WTC11 (cell line): ENCODE data around the gene SUCLA2. TPM values are rescaled to one million over a fixed set of nuclear protein-coding genes. Genes with fewer than 3 reads are reported as not detected.

Experiments
- ATAC-seq: fragments of 200-7000 bp; cut with Tn5 transposase; 2 replicates; pipeline ENCODE4 v1.10.0; 2021; ENCODE audit warnings: mild to moderate bottlenecking, moderate library complexity
- CTCF ChIA-PET: fragments of 300-600 bp; sonication (Branson Sonifier 250); formaldehyde crosslinking; loops from one replicate; lab custom pipeline; 2021; ENCODE audit warnings: antibody characterized with exemption; lab: Charles Lee
- POLR2A ChIA-PET: fragments of 350-600 bp; sonication (Branson Sonifier 250); formaldehyde crosslinking; loops from one replicate; lab custom pipeline; 2021; ENCODE audit warnings: antibody characterized with exemption; lab: Charles Lee
- DNase-seq: peaks from one replicate; pipeline ENCODE4 v3.0.0; 2021; ENCODE audit warnings: low spot score
- H3K27ac Mint-ChIP-seq: 2 replicates; pipeline ENCODE4 v1.8.0; 2021; ENCODE audit warnings: mixed read lengths
- H3K27me3 Mint-ChIP-seq: 2 replicates; pipeline ENCODE4 v1.8.0; 2021; ENCODE audit warnings: low read depth, mild to moderate bottlenecking, moderate library complexity, mixed read lengths
- H3K36me3 Mint-ChIP-seq: 2 replicates; pipeline ENCODE4 v1.8.0; 2021; ENCODE audit warnings: mixed read lengths
- H3K4me1 Mint-ChIP-seq: 2 replicates; pipeline ENCODE4 v1.8.0; 2022; ENCODE audit warnings: mixed read lengths
- H3K4me3 Mint-ChIP-seq: 2 replicates; pipeline ENCODE4 v1.8.0; 2021; ENCODE audit warnings: mild to moderate bottlenecking, moderate library complexity, mixed read lengths
- H3K9me3 Mint-ChIP-seq: 2 replicates; pipeline ENCODE4 v1.8.0; 2021; ENCODE audit warnings: mixed read lengths
- AFF4 ChIP-seq: sonication (generic); formaldehyde crosslinking; IDR thresholded peaks from 2 replicates; pipeline ENCODE4 v1.8.1; 2023; ENCODE audit warnings: mild to moderate bottlenecking, missing genetic modification reagents, borderline replicate concordance
- ATF1 ChIP-seq: sonication (generic); formaldehyde crosslinking; IDR thresholded peaks from 2 replicates; pipeline ENCODE4 v1.8.1; 2023; ENCODE audit warnings: mild to moderate bottlenecking, moderate library complexity, missing genetic modification reagents
- ATF2 ChIP-seq: sonication (generic); formaldehyde crosslinking; IDR thresholded peaks from 2 replicates; pipeline ENCODE4 v1.8.1; 2022; ENCODE audit warnings: low read depth, missing genetic modification reagents, borderline replicate concordance
- CBFB ChIP-seq: sonication (generic); formaldehyde crosslinking; IDR thresholded peaks from 2 replicates; pipeline ENCODE4 v1.8.1; 2022; ENCODE audit warnings: mild to moderate bottlenecking, low read depth, missing genetic modification reagents
- EMX1 ChIP-seq: fragments of 250-450 bp; sonication (Bioruptor Pico); IDR thresholded peaks from 2 replicates; pipeline ENCODE4 v1.8.0; 2021; ENCODE audit warnings: mild to moderate bottlenecking
- ESRRA ChIP-seq: sonication (generic); formaldehyde crosslinking; IDR thresholded peaks from 2 replicates; pipeline ENCODE4 v1.8.1; 2022; ENCODE audit warnings: mild to moderate bottlenecking, missing genetic modification reagents, borderline replicate concordance
- NR2C2 ChIP-seq: sonication (generic); formaldehyde crosslinking; IDR thresholded peaks from 2 replicates; pipeline ENCODE4 v1.8.0; 2022; ENCODE audit warnings: mild to moderate bottlenecking, missing genetic modification reagents
- TP53 ChIP-seq: sonication (generic); formaldehyde crosslinking; IDR thresholded peaks from 2 replicates; pipeline ENCODE4 v1.8.1; 2023; ENCODE audit warnings: mild to moderate bottlenecking, missing genetic modification reagents
- ZNF317 ChIP-seq: sonication (generic); formaldehyde crosslinking; IDR thresholded peaks from 2 replicates; pipeline ENCODE4 v1.8.1; 2023; ENCODE audit warnings: low read depth, mild to moderate bottlenecking, moderate library complexity, missing genetic modification reagents, borderline replicate concordance
- ZNF425 ChIP-seq: fragments of 250-450 bp; sonication (Bioruptor Pico); conservative IDR thresholded peaks from 2 replicates; pipeline ENCODE4 v1.9.0; 2021; ENCODE audit warnings: mild to moderate bottlenecking
- ZSCAN18 ChIP-seq: fragments of 250-450 bp; sonication (Bioruptor Pico); IDR thresholded peaks from 2 replicates; pipeline ENCODE4 v2.1.2; 2022; ENCODE audit warnings: mild to moderate bottlenecking, moderate library complexity
- total RNA-seq: library from RNA; stranded (reverse); gene quantifications from 3 replicates; pipeline ENCODE4 v1.2.3, GENCODE V29; 2021
- TF ChIP-seq, protein P1 (sequence below): sonication (generic); formaldehyde crosslinking; IDR thresholded peaks from 2 replicates; pipeline ENCODE4 v1.8.1; 2022; ENCODE audit warnings: low read depth, mild to moderate bottlenecking, moderate library complexity, missing genetic modification reagents, borderline replicate concordance
- TF ChIP-seq, protein P2 (sequence below): sonication (generic); formaldehyde crosslinking; IDR thresholded peaks from 2 replicates; pipeline ENCODE4 v1.8.0; 2023; ENCODE audit warnings: missing genetic modification reagents
- TF ChIP-seq, protein P3 (sequence below): sonication (generic); formaldehyde crosslinking; IDR thresholded peaks from 2 replicates; pipeline ENCODE4 v1.8.0; 2022; ENCODE audit warnings: missing genetic modification reagents
- TF ChIP-seq, protein P4 (sequence below): sonication (generic); formaldehyde crosslinking; IDR thresholded peaks from 2 replicates; pipeline ENCODE4 v1.8.1; 2023; ENCODE audit warnings: mild to moderate bottlenecking, missing genetic modification reagents
- TF ChIP-seq, protein P5 (sequence below): sonication (generic); formaldehyde crosslinking; IDR thresholded peaks from 2 replicates; pipeline ENCODE4 v1.8.1; 2023; ENCODE audit warnings: mild to moderate bottlenecking, missing genetic modification reagents, moderate library complexity

The SUCLA2 gene
- total RNA-seq, 1 experiment from 2014 or later: 66.8 TPM

DNA sequence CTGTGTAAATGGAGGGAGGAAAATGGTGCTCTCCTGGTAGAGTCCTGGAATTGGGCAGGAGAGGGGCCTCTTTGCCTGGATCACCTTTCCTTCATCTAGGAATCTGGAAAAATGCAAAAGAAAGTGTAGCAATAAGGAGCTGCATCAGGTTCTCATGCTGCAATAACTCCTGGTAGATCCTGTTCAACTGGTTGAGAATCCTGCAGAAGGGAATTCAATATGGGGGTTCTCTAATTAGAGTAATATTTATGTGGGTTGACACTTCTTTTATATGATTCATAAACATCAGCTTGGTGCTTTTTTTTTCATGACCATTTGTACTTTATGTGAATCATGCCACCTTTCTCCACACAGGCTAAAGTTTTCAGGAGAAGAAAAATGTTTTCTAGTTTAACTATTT, 27.0 kb upstream of the SUCLA2 start (continued):
- TF ChIP-seq ZNF425 (CRISPR knock-in tag) (no peak), TP53 (CRISPR knock-in tag) (no peak), ATF1 (CRISPR knock-in tag) (no peak), CBFB (no peak), EMX1 (CRISPR knock-in tag) (no peak)
- TF ChIP-seq, protein P1, sequence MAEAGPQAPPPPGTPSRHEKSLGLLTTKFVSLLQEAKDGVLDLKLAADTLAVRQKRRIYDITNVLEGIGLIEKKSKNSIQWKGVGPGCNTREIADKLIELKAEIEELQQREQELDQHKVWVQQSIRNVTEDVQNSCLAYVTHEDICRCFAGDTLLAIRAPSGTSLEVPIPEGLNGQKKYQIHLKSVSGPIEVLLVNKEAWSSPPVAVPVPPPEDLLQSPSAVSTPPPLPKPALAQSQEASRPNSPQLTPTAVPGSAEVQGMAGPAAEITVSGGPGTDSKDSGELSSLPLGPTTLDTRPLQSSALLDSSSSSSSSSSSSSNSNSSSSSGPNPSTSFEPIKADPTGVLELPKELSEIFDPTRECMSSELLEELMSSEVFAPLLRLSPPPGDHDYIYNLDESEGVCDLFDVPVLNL (CRISPR knock-in tag): no peak
- TF ChIP-seq, protein P2, sequence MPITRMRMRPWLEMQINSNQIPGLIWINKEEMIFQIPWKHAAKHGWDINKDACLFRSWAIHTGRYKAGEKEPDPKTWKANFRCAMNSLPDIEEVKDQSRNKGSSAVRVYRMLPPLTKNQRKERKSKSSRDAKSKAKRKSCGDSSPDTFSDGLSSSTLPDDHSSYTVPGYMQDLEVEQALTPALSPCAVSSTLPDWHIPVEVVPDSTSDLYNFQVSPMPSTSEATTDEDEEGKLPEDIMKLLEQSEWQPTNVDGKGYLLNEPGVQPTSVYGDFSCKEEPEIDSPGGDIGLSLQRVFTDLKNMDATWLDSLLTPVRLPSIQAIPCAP (CRISPR knock-in tag): no peak

DNA sequence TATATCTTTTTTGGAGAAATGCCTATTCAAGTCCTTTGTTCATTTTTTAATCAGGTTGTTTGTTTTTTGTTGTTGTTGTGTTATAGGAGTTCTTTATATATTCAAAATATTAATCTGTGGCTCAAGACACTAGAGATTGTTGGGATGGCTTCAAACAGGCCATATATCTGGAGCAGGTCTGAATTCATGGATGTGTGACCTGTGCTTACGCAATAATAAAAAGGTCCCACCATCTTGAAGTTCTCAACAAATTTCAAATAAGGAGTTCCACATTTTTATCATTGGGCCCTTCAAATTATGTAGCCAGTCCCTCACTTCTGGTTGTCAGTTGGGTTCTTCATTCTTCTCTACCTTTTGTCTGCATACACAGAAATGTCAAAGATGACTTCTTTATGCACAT, 18.7 kb upstream of the SUCLA2 start:
- ChIA-PET POLR2A (no interaction called here), CTCF (no interaction called here)
- H3K27ac Mint-ChIP-seq: no peak overlapping the region
- no peak for ATAC-seq
- H3K9me3 Mint-ChIP-seq: peaks cover 15% of the 10 kb centered on the region
- no peaks in the 10 kb centered on the region for H3K36me3 Mint-ChIP-seq
- no peak for DNase-seq
- H3K27me3 Mint-ChIP-seq: no peaks in the 10 kb centered on the region
- TF ChIP-seq ATF2 (CRISPR knock-in tag): no peak
- TF ChIP-seq ZSCAN18: no peak
- no peak for TF ChIP-seq NR2C2 (CRISPR knock-in tag)
- no peak for TF ChIP-seq ZNF317
- TF ChIP-seq, protein P3, sequence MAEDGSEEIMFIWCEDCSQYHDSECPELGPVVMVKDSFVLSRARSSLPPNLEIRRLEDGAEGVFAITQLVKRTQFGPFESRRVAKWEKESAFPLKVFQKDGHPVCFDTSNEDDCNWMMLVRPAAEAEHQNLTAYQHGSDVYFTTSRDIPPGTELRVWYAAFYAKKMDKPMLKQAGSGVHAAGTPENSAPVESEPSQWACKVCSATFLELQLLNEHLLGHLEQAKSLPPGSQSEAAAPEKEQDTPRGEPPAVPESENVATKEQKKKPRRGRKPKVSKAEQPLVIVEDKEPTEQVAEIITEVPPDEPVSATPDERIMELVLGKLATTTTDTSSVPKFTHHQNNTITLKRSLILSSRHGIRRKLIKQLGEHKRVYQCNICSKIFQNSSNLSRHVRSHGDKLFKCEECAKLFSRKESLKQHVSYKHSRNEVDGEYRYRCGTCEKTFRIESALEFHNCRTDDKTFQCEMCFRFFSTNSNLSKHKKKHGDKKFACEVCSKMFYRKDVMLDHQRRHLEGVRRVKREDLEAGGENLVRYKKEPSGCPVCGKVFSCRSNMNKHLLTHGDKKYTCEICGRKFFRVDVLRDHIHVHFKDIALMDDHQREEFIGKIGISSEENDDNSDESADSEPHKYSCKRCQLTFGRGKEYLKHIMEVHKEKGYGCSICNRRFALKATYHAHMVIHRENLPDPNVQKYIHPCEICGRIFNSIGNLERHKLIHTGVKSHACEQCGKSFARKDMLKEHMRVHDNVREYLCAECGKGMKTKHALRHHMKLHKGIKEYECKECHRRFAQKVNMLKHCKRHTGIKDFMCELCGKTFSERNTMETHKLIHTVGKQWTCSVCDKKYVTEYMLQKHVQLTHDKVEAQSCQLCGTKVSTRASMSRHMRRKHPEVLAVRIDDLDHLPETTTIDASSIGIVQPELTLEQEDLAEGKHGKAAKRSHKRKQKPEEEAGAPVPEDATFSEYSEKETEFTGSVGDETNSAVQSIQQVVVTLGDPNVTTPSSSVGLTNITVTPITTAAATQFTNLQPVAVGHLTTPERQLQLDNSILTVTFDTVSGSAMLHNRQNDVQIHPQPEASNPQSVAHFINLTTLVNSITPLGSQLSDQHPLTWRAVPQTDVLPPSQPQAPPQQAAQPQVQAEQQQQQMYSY (CRISPR knock-in tag): no peak
- TF ChIP-seq AFF4 (CRISPR knock-in tag): no peak
- no peak for TF ChIP-seq ESRRA
- TF ChIP-seq, protein P4, sequence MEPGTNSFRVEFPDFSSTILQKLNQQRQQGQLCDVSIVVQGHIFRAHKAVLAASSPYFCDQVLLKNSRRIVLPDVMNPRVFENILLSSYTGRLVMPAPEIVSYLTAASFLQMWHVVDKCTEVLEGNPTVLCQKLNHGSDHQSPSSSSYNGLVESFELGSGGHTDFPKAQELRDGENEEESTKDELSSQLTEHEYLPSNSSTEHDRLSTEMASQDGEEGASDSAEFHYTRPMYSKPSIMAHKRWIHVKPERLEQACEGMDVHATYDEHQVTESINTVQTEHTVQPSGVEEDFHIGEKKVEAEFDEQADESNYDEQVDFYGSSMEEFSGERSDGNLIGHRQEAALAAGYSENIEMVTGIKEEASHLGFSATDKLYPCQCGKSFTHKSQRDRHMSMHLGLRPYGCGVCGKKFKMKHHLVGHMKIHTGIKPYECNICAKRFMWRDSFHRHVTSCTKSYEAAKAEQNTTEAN (CRISPR knock-in tag): no peak
- no peak for TF ChIP-seq EMX1 (CRISPR knock-in tag)
- TF ChIP-seq, protein P5, sequence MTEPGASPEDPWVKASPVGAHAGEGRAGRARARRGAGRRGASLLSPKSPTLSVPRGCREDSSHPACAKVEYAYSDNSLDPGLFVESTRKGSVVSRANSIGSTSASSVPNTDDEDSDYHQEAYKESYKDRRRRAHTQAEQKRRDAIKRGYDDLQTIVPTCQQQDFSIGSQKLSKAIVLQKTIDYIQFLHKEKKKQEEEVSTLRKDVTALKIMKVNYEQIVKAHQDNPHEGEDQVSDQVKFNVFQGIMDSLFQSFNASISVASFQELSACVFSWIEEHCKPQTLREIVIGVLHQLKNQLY (CRISPR knock-in tag): no peak
- no peaks in the 10 kb centered on the region for H3K4me1 Mint-ChIP-seq
- H3K4me3 Mint-ChIP-seq: no peak overlapping the region
